Neural progenitor cell (in vitro differentiated cells): ENCODE measurements around the gene ATXN7L1.

Experiments used
- EZH2 ChIP-seq: fragments of 200-600 bp; sonication (generic); IDR thresholded peaks from 2 replicates; pipeline ENCODE4 v1.6.1; 2017; ENCODE audit warnings: antibody characterized with exemption, mild to moderate bottlenecking, moderate library complexity
- TF ChIP-seq, protein P1 (sequence below): fragments of 200-600 bp; sonication (generic); IDR thresholded peaks from 2 replicates; pipeline ENCODE4 v1.5.1; 2017; ENCODE audit warnings: antibody characterized with exemption, mild to moderate bottlenecking

- TF ChIP-seq, protein P1, sequence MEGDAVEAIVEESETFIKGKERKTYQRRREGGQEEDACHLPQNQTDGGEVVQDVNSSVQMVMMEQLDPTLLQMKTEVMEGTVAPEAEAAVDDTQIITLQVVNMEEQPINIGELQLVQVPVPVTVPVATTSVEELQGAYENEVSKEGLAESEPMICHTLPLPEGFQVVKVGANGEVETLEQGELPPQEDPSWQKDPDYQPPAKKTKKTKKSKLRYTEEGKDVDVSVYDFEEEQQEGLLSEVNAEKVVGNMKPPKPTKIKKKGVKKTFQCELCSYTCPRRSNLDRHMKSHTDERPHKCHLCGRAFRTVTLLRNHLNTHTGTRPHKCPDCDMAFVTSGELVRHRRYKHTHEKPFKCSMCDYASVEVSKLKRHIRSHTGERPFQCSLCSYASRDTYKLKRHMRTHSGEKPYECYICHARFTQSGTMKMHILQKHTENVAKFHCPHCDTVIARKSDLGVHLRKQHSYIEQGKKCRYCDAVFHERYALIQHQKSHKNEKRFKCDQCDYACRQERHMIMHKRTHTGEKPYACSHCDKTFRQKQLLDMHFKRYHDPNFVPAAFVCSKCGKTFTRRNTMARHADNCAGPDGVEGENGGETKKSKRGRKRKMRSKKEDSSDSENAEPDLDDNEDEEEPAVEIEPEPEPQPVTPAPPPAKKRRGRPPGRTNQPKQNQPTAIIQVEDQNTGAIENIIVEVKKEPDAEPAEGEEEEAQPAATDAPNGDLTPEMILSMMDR = no peak
- TF ChIP-seq EZH2 = no peak
Measured at GRCh38 chr7:105806592-105807447, 69.6 kb downstream of the ATXN7L1 start.
